H9 (cell line): ENCODE results near the gene ANKRD40. TPM values are rescaled to one million over a fixed set of nuclear protein-coding genes. Genes with fewer than 3 reads are reported as not detected.

Experiments used
- DNase-seq: peaks from one replicate; pipeline ENCODE4 v3.0.0-alpha.2; 2017
- H2AFZ ChIP-seq: one replicate; pipeline ENCODE4 v1.6.1; 2013; ENCODE audit warnings: mild to moderate bottlenecking, low read length, control low read depth, moderate library complexity
- H2AK5ac ChIP-seq: 2 replicates; pipeline ENCODE4 v1.6.1; 2013; ENCODE audit warnings: low read length, control low read depth, mixed read lengths; ENCODE audit not compliant: insufficient read length
- H2BK120ac ChIP-seq: one replicate; pipeline ENCODE4 v1.6.1; 2013; ENCODE audit warnings: low read depth, mild to moderate bottlenecking, low read length, control low read depth, inconsistent platforms; ENCODE audit not compliant: poor library complexity, severe bottlenecking
- H2BK12ac ChIP-seq: 2 replicates; pipeline ENCODE4 v1.6.1; 2013; ENCODE audit warnings: low read length, control low read depth, mixed read lengths, low read depth; ENCODE audit not compliant: insufficient read length
- H2BK15ac ChIP-seq: 2 replicates; pipeline ENCODE4 v1.6.1; 2013; ENCODE audit warnings: low read depth, low read length, control low read depth
- H2BK20ac ChIP-seq: one replicate; pipeline ENCODE4 v1.6.1; 2013; ENCODE audit warnings: low read depth, mild to moderate bottlenecking, low read length, control low read depth, inconsistent platforms; ENCODE audit not compliant: poor library complexity, severe bottlenecking
- H2BK5ac ChIP-seq: 2 replicates; pipeline ENCODE4 v1.6.1; 2013; ENCODE audit warnings: low read length, control low read depth, mixed read lengths; ENCODE audit not compliant: insufficient read length
- H3K14ac ChIP-seq: 2 replicates; pipeline ENCODE4 v1.6.1; 2013; ENCODE audit warnings: low read length, control low read depth; ENCODE audit not compliant: insufficient read depth
- H3K18ac ChIP-seq: 2 replicates; pipeline ENCODE4 v1.6.1; 2013; ENCODE audit warnings: low read depth, mild to moderate bottlenecking, mixed read lengths, low read length, control low read depth; ENCODE audit not compliant: insufficient read length
- H3K23ac ChIP-seq: 2 replicates; pipeline ENCODE4 v1.6.1; 2013; ENCODE audit warnings: low read length, control low read depth, mixed read lengths, low read depth; ENCODE audit not compliant: insufficient read length
- H3K23me2 ChIP-seq: 2 replicates; pipeline ENCODE4 v1.6.1; 2013; ENCODE audit warnings: low read depth, mild to moderate bottlenecking, mixed read lengths, low read length, control low read depth; ENCODE audit not compliant: insufficient read length, poor library complexity, severe bottlenecking
- H3K27ac ChIP-seq: 2 replicates; pipeline ENCODE4 v1.5.1; 2013; ENCODE audit warnings: low read length, control low read depth, mixed read lengths, low read depth; ENCODE audit not compliant: insufficient read length
- H3K27me3 ChIP-seq: 2 replicates; pipeline ENCODE4 v1.6.1; 2013; ENCODE audit warnings: low read length, control low read depth, inconsistent platforms; ENCODE audit not compliant: insufficient read depth
- H3K4ac ChIP-seq: 2 replicates; pipeline ENCODE4 v1.6.1; 2013; ENCODE audit warnings: low read depth, mild to moderate bottlenecking, control low read depth, inconsistent platforms, low read length, moderate library complexity
- H3K4me1 ChIP-seq: 2 replicates; pipeline ENCODE4 v1.6.1; 2013; ENCODE audit warnings: low read length, control low read depth, inconsistent platforms; ENCODE audit not compliant: insufficient read depth
- H3K4me2 ChIP-seq: 2 replicates; pipeline ENCODE4 v1.6.1; 2013; ENCODE audit warnings: low read length, control low read depth, mixed read lengths; ENCODE audit not compliant: insufficient read length, insufficient read depth
- H3K56ac ChIP-seq: 2 replicates; pipeline ENCODE4 v1.6.1; 2013; ENCODE audit warnings: low read depth, mild to moderate bottlenecking, mixed read lengths, low read length, control low read depth; ENCODE audit not compliant: insufficient read length
- H3K79me1 ChIP-seq: 2 replicates; pipeline ENCODE4 v1.6.1; 2013; ENCODE audit warnings: low read depth, mild to moderate bottlenecking, moderate library complexity, low read length, control low read depth, inconsistent platforms; ENCODE audit not compliant: insufficient read depth, poor library complexity, severe bottlenecking
- H3K79me2 ChIP-seq: 2 replicates; pipeline ENCODE4 v1.6.1; 2013; ENCODE audit warnings: low read length, control low read depth, inconsistent platforms; ENCODE audit not compliant: insufficient read depth
- H3K9ac ChIP-seq: 2 replicates; pipeline ENCODE4 v1.6.1; 2013; ENCODE audit warnings: low read length, control low read depth, mixed read lengths; ENCODE audit not compliant: insufficient read length; ENCODE audit errors: extremely low read depth
- H3K9me3 ChIP-seq: one replicate; pipeline ENCODE4 v1.6.1; 2013; ENCODE audit warnings: low read depth, low read length, inconsistent platforms; ENCODE audit not compliant: control insufficient read depth
- H3T11ph ChIP-seq: one replicate; pipeline ENCODE4 v1.6.1; 2013; ENCODE audit warnings: mild to moderate bottlenecking, low read length, control low read depth, inconsistent platforms
- H4K20me1 ChIP-seq: one replicate; pipeline ENCODE4 v1.6.1; 2013; ENCODE audit not compliant: control insufficient read depth, insufficient read length, insufficient read depth
- H4K5ac ChIP-seq: 2 replicates; pipeline ENCODE4 v1.6.1; 2013; ENCODE audit warnings: low read depth, mild to moderate bottlenecking, mixed read lengths, low read length, control low read depth; ENCODE audit not compliant: insufficient read length
- H4K8ac ChIP-seq: replicated peaks from 2 replicates; pipeline ENCODE4 v1.6.1; 2013; ENCODE audit warnings: low read length, control low read depth, mixed read lengths, low read depth; ENCODE audit not compliant: insufficient read length
- H4K91ac ChIP-seq: 2 replicates; pipeline ENCODE4 v1.6.1; 2013; ENCODE audit warnings: low read depth, mild to moderate bottlenecking, moderate library complexity, mixed read lengths, low read length, control low read depth; ENCODE audit not compliant: insufficient read length
- H3K27ac Mint-ChIP-seq, 3 experiments: 2 replicates in 2 of 3; 3 replicates in 1 of 3; pipeline ENCODE4 v1.8.0; 2020 to 2021; ENCODE audit warnings: mixed read lengths in 3 of 3, mild to moderate bottlenecking in 1 of 3, moderate library complexity in 1 of 3
- H3K27me3 Mint-ChIP-seq: 2 replicates; pipeline ENCODE4 v1.8.0; 2021; ENCODE audit warnings: low read depth, mild to moderate bottlenecking, moderate library complexity, mixed read lengths
- H3K36me3 Mint-ChIP-seq, 3 experiments: 2 replicates in 2 of 3; 3 replicates in 1 of 3; pipeline ENCODE4 v1.8.0; 2020 to 2021; ENCODE audit warnings: low read depth in 3 of 3, mixed read lengths in 3 of 3; ENCODE audit not compliant: insufficient read depth in 1 of 3
- H3K4me1 Mint-ChIP-seq, 2 experiments: 2 replicates each; pipeline ENCODE4 v1.8.0; 2020; ENCODE audit warnings: mixed read lengths in 2 of 2
- H3K4me3 Mint-ChIP-seq, 2 experiments: 2 replicates in 1 of 2; 3 replicates in 1 of 2; pipeline ENCODE4 v1.8.0; 2020 to 2021; ENCODE audit warnings: mild to moderate bottlenecking in 2 of 2, mixed read lengths in 2 of 2, moderate library complexity in 1 of 2
- H3K9me3 Mint-ChIP-seq, 2 experiments: 2 replicates in 1 of 2; 3 replicates in 1 of 2; pipeline ENCODE4 v1.8.0; 2020; ENCODE audit warnings: mild to moderate bottlenecking in 2 of 2, mixed read lengths in 2 of 2, moderate library complexity in 1 of 2
- CTCF ChIP-seq: fragments of 200-600 bp; sonication (generic); conservative IDR thresholded peaks from 3 replicates; pipeline ENCODE4 v1.8.0; 2021; ENCODE audit warnings: antibody characterized with exemption, mild to moderate bottlenecking
- WGBS: extraction: QIAGEN DNeasy Blood & Tissue Kit; methylation state at CpG from one replicate; pipeline ENCODE4 v1.1.7; 2013; ENCODE audit warnings: missing lambda C conversion rate, low lambda C conversion rate, mixed read lengths; ENCODE audit not compliant: insufficient read length; ENCODE audit errors: extremely low coverage; 5-methylcytosine and 5-hydroxymethylcytosine counted together
- total RNA-seq: library from RNA; stranded (reverse); gene quantifications from 2 replicates; pipeline ENCODE4 v1.2.1, GENCODE V29; 2021

ANKRD40 gene
- total RNA-seq, 1 experiment from 2014 or later, result 54.3 TPM

GRCh38 chr17:50683434-50684287 is 24.1 kb downstream of the ANKRD40 start:
- H3K4me1 Mint-ChIP-seq, result peaks cover 24 to 37% of the 10 kb centered on the region in 2 experiments
- Histone ChIP-seq H3K27ac (no peak overlapping the region), H3K9ac (no peak overlapping the region)

More at GRCh38 chr17:50683434-50684287, 24.1 kb downstream of the ANKRD40 start:
- Histone ChIP-seq H4K91ac (no peak overlapping the region), H3K79me2 (no peaks in the 10 kb centered on the region), H3K4me1 (no peaks in the 10 kb centered on the region), H2BK5ac (no peak overlapping the region), H3K18ac (no peak overlapping the region), H3K4me2 (no peak overlapping the region), H3T11ph (no peak overlapping the region), H2BK20ac (no peak overlapping the region), H2BK15ac (no peak overlapping the region), H4K8ac (no peak overlapping the region), H3K9me3 (no peaks in the 10 kb centered on the region), H2AK5ac (no peak overlapping the region), H3K4ac (no peak overlapping the region), H2BK120ac (no peak overlapping the region), H2AFZ (no peak overlapping the region), H3K23ac (no peak overlapping the region), H2BK12ac (no peak overlapping the region), H3K79me1 (no peaks in the 10 kb centered on the region), H4K20me1 (no peaks in the 10 kb centered on the region), H3K56ac (no peak overlapping the region), H3K27me3 (no peaks in the 10 kb centered on the region), H3K14ac (no peak overlapping the region), H4K5ac (no peak overlapping the region), H3K23me2 (no peaks in the 10 kb centered on the region)
- Mint-ChIP-seq H3K27me3 (peaks cover 3% of the 10 kb centered on the region), H3K36me3 (no peaks in the 10 kb centered on the region), H3K4me3 (no peak overlapping the region), H3K9me3 (no peaks in the 10 kb centered on the region; a peak in 1 of 5 replicates), H3K27ac (no peak overlapping the region)
- no CpG with 5 or more reads among the region's 28 CpGs for WGBS
- no peak for TF ChIP-seq CTCF
- no peak for DNase-seq
